Thyroid gland (tissue), 4 donors: ENCODE data around the gene TSHZ2. TPM values are rescaled to one million over a fixed set of nuclear protein-coding genes. Genes with fewer than 3 reads are reported as not detected.

Source experiments
- DNase-seq, 2 donors: peaks; one replicate each; pipeline ENCODE4 v3.0.0-alpha.2; 2019
- H3K27ac ChIP-seq, 3 donors: fragments of 200-600 bp; sonication (generic); 1 replicate in 2 of 3; 2 replicates in 1 of 3; pipeline ENCODE4 v1.5.1; 2016 to 2019; ENCODE audit warnings: mild to moderate bottlenecking in 1 of 3, moderate library complexity in 1 of 3
- H3K27me3 ChIP-seq: fragments of 200-600 bp; sonication (generic); one replicate; pipeline ENCODE4 v1.5.1; 2019
- H3K36me3 ChIP-seq, 2 donors: fragments of 200-600 bp; sonication (generic); one replicate each; pipeline ENCODE4 v1.5.1; 2016 to 2019
- H3K4me1 ChIP-seq, 2 donors: fragments of 200-600 bp; sonication (generic); one replicate each; pipeline ENCODE4 v1.5.1; 2017 to 2019
- H3K4me3 ChIP-seq, 3 donors: fragments of 200-600 bp; sonication (generic); replicated peaks in 1 of 3; 1 replicate in 2 of 3; 2 replicates in 1 of 3; pipeline ENCODE4 v1.5.1; 2016; ENCODE audit warnings: mild to moderate bottlenecking in 1 of 3
- H3K9me3 ChIP-seq: fragments of 200-600 bp; sonication (generic); one replicate; pipeline ENCODE4 v1.5.1; 2017
- CTCF ChIP-seq, 6 experiments: fragments of 200-600 bp in 3 of 6; fragments of 450-650 bp in 3 of 6; sonication (generic) in 3 of 6; IDR thresholded peaks; one replicate each; pipeline ENCODE4 v1.5.1; 2016 to 2019; ENCODE audit warnings: antibody characterized with exemption in 6 of 6, mild to moderate bottlenecking in 2 of 6, inconsistent platforms in 1 of 6, moderate library complexity in 1 of 6
- POLR2A ChIP-seq, 2 donors: fragments of 450-650 bp; IDR thresholded peaks; one replicate each; pipeline ENCODE4 v1.6.1; 2017; ENCODE audit warnings: antibody characterized with exemption in 2 of 2, mild to moderate bottlenecking in 2 of 2, moderate library complexity in 1 of 2
- WGBS, 2 donors: methylation state at CpG; one replicate each; pipeline ENCODE4 v1.1.5; 2017; 5-methylcytosine and 5-hydroxymethylcytosine counted together
- intact Hi-C: fragments of 100-400 bp; cut with DNase I; formaldehyde crosslinking; loops from one replicate; pipeline ENCODE4 v1.15.1; 2023
- total RNA-seq, 4 donors: library from RNA; depleted of rRNA; stranded (reverse); fragments of >200 nt; gene quantifications; one replicate each; pipeline ENCODE4 v1.2.3, GENCODE V29; 2016

Gene TSHZ2
- total RNA-seq, 4 donors from 2014 or later = 11.0 to 27.9 (median 14.0) TPM

DNA sequence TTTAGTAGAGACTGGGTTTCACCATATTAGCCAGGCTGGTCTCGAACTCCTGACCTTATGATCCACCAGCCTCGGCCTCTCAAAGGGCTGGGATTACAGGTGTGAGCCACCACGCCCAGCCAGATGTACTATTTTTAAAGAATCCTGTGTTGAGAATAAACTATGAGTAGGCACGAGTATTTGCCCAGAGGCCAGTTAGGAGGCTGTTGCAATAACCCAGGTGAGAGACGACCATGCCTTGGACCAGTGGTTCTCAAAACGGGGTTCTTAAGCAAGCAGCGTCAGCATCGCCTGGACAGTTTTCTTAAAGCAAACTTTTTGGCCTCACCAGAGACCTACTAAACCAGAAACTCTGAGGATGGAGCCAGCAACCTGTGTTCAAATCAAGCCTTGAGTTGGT lies 362.7 kb downstream of the TSHZ2 start:
- no peak for DNase-seq
- Histone ChIP-seq H3K27me3 (no peaks in the 10 kb centered on the region), H3K9me3 (no peaks in the 10 kb centered on the region), H3K27ac (no peak overlapping the region), H3K36me3 (no peaks in the 10 kb centered on the region), H3K4me1 (no peaks in the 10 kb centered on the region), H3K4me3 (no peak overlapping the region)
- WGBS, 2 donors = 92 to 97% methylated on average over 8 of the region's 8 CpGs
- intact Hi-C loops = no loop called here
- TF ChIP-seq POLR2A (IDR thresholded peaks at IDR 0.05) (no peak), CTCF (IDR thresholded peaks at IDR 0.05) (no peak)

DNA sequence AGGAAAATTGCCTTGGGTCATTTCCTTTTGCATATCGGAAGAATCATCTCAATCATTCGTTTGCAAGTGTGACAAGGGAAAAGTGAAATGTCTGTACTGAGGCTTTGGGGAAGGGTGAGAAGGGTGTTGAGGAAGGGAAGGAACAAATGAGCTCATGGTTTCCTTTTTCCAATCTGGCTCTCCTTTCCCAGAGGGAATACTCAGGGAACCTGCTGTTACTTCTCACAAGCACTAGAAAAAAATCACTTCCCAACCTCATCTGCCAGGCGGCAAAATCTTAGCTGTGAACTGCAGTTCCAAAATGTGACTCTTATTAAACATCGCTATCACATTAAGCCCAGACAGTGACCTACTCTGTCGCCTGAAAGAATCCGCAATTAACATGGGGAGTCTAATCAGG lies 363.4 kb downstream of the TSHZ2 start:
- 80 to 88% methylated on average over 6 of the region's 6 CpGs for WGBS, 2 donors
- H3K4me1 ChIP-seq = no peaks in the 10 kb centered on the region
- no peaks in the 10 kb centered on the region for H3K27me3 ChIP-seq
- intact Hi-C loops = no loop called here
- no peak overlapping the region for H3K27ac ChIP-seq
- H3K4me3 ChIP-seq = no peak overlapping the region
- no peak for DNase-seq
- H3K36me3 ChIP-seq = no peaks in the 10 kb centered on the region
- no peaks in the 10 kb centered on the region for H3K9me3 ChIP-seq
- TF ChIP-seq POLR2A (IDR thresholded peaks at IDR 0.05) = no peak
- TF ChIP-seq CTCF (IDR thresholded peaks at IDR 0.05) = no peak

- no peaks in the 10 kb centered on the region for H3K27me3 ChIP-seq
- no peaks in the 10 kb centered on the region for H3K4me1 ChIP-seq
- intact Hi-C loops = no loop called here
- H3K27ac ChIP-seq = no peak overlapping the region
- no peak overlapping the region for H3K4me3 ChIP-seq
- no peak for DNase-seq
- H3K36me3 ChIP-seq = no peaks in the 10 kb centered on the region
- WGBS, 2 donors = 86 to 90% methylated on average over 3 of the region's 3 CpGs
- TF ChIP-seq POLR2A (IDR thresholded peaks at IDR 0.05) (no peak), CTCF (IDR thresholded peaks at IDR 0.05) (no peak)
- H3K9me3 ChIP-seq = no peaks in the 10 kb centered on the region
Observed at GRCh38 chr20:53336892-53337291, 364.7 kb downstream of the TSHZ2 start.

DNA sequence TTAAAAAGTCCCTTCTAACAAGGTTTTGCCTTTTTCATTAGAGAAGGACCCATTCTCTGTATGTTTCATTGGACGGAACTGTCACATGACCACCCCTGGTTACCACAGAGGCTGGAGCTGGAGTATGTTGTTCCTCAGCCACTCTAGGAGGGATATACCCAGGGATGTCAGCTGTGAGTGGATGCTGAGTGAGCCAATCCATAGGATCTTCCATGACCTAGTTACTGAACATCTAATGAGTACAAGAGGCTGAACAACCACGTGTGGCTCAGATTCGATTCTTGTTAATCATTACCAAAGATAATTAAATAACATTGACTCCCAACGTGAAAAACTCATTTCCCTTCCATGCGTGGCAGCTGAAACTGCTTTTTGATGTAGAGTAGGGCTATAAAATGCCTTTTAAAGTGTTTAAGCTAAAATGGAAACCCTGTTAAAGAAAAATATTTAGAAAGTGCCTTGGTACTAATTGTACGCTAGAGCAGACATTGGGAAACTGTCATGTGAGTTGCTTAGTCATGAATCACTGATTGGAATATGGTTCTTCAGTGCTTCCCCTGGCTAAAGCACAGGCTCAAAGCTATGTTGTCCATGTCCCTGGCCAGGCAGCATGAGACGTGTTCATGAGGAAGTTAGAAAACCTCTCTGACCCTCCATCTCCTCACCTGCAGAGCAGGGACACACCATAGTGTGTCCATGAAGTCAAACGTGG lies 365.4 kb downstream of the TSHZ2 start:
- DNase-seq = no peak
- Histone ChIP-seq H3K36me3 (no peaks in the 10 kb centered on the region), H3K4me3 (no peak overlapping the region), H3K9me3 (no peaks in the 10 kb centered on the region), H3K27ac (no peak overlapping the region), H3K4me1 (no peaks in the 10 kb centered on the region), H3K27me3 (no peaks in the 10 kb centered on the region)
- intact Hi-C loops = no loop called here
- 82 to 87% methylated on average over 8 of the region's 8 CpGs for WGBS, 2 donors
- TF ChIP-seq CTCF (IDR thresholded peaks at IDR 0.05) = no peak
- TF ChIP-seq POLR2A (IDR thresholded peaks at IDR 0.05) = no peak

- 89 to 98% methylated on average over 4 of the region's 4 CpGs for WGBS, 2 donors
Observed at GRCh38 chr20:53338716-53339115, 366.6 kb downstream of the TSHZ2 start.

More at GRCh38 chr20:53338716-53339115, 366.6 kb downstream of the TSHZ2 start:
- Histone ChIP-seq H3K27me3 (no peaks in the 10 kb centered on the region), H3K9me3 (no peaks in the 10 kb centered on the region), H3K27ac (no peak overlapping the region), H3K4me1 (no peaks in the 10 kb centered on the region), H3K36me3 (no peaks in the 10 kb centered on the region), H3K4me3 (no peak overlapping the region)
- intact Hi-C loops = no loop called here
- TF ChIP-seq CTCF (IDR thresholded peaks at IDR 0.05) (no peak), POLR2A (IDR thresholded peaks at IDR 0.05) (no peak)
- DNase-seq = no peak
